ENCODE results near the gene HCN2. TPM values are rescaled to one million over a fixed set of nuclear protein-coding genes. Genes with fewer than 3 reads are reported as not detected.

Gene HCN2
- total RNA-seq, 1 donor from 2014 or later = 0.25 TPM

- no peak overlapping the region for H3K27ac ChIP-seq
Measured at GRCh38 chr19:642767-643727, 53.4 kb downstream of the HCN2 start.

GRCh38 chr19:643736-644135 is 54.1 kb downstream of the HCN2 start:
- TF ChIP-seq POLR2AphosphoS5 (IDR thresholded peaks at IDR 0.05; ENCODE audit: insufficient read depth in 1 of 2, low read depth in 1 of 2) = no peak
- TF ChIP-seq POLR2A (IDR thresholded peaks at IDR 0.05) = no peak

More at GRCh38 chr19:642767-643727, 53.4 kb downstream of the HCN2 start:
- TF ChIP-seq POLR2AphosphoS5 (IDR thresholded peaks at IDR 0.05; ENCODE audit: insufficient read depth in 1 of 2, low read depth in 1 of 2) (no peak), POLR2A (IDR thresholded peaks at IDR 0.05) (no peak), CTCF (IDR thresholded peaks at IDR 0.05) (no peak)
- Histone ChIP-seq H3K9me3 (no peaks in the 10 kb centered on the region), H3K27me3 (no peaks in the 10 kb centered on the region), H3K36me3 (peaks cover 0 to 25% of the 10 kb centered on the region in 2 donors), H3K4me1 (peaks cover 18% of the 10 kb centered on the region), H3K4me3 (no peak overlapping the region)
- intact Hi-C loops (cut with DNase I) = no loop called here
- DNase-seq (ENCODE audit: extremely low spot score in 2 of 2) = no peak

GRCh38 chr19:644363-644762 is 54.7 kb downstream of the HCN2 start:
- TF ChIP-seq POLR2A (IDR thresholded peaks at IDR 0.05) (no peak), POLR2AphosphoS5 (IDR thresholded peaks at IDR 0.05; ENCODE audit: insufficient read depth in 1 of 2, low read depth in 1 of 2) (no peak), CTCF (IDR thresholded peaks at IDR 0.05) (no peak)
- no peak overlapping the region for H3K27ac ChIP-seq
- peaks cover 7% of the 10 kb centered on the region for H3K4me1 ChIP-seq
- intact Hi-C loops (cut with DNase I) = no loop called here
- H3K9me3 ChIP-seq = no peaks in the 10 kb centered on the region
- H3K36me3 ChIP-seq = peaks cover 0 to 36% of the 10 kb centered on the region in 2 donors
- H3K27me3 ChIP-seq = no peaks in the 10 kb centered on the region
- H3K4me3 ChIP-seq = no peak overlapping the region
- no peak for DNase-seq (ENCODE audit: extremely low spot score in 2 of 2)

More at GRCh38 chr19:643736-644135, 54.1 kb downstream of the HCN2 start:
- H3K9me3 ChIP-seq = no peaks in the 10 kb centered on the region
- H3K4me3 ChIP-seq = no peak overlapping the region
- H3K36me3 ChIP-seq = peaks cover 0 to 31% of the 10 kb centered on the region in 2 donors
- no peak for DNase-seq (ENCODE audit: extremely low spot score in 2 of 2)
- H3K4me1 ChIP-seq = peaks cover 14% of the 10 kb centered on the region
- intact Hi-C loops (cut with DNase I) = no loop called here
- no peak overlapping the region for H3K27ac ChIP-seq
- no peaks in the 10 kb centered on the region for H3K27me3 ChIP-seq

GRCh38 chr19:644789-645188 is 55.1 kb downstream of the HCN2 start:
- Histone ChIP-seq H3K36me3 (peaks cover 0 to 40% of the 10 kb centered on the region in 2 donors), H3K27ac (no peak overlapping the region), H3K9me3 (no peaks in the 10 kb centered on the region), H3K27me3 (no peaks in the 10 kb centered on the region), H3K4me3 (no peak overlapping the region), H3K4me1 (peaks cover 7% of the 10 kb centered on the region)
- TF ChIP-seq POLR2A (IDR thresholded peaks at IDR 0.05) = no peak
- no peak for TF ChIP-seq POLR2AphosphoS5 (IDR thresholded peaks at IDR 0.05; ENCODE audit: insufficient read depth in 1 of 2, low read depth in 1 of 2)
- no peak for TF ChIP-seq CTCF (IDR thresholded peaks at IDR 0.05)
- DNase-seq (ENCODE audit: extremely low spot score in 2 of 2) = no peak
- intact Hi-C loops (cut with DNase I) = no loop called here

- no peaks in the 10 kb centered on the region for H3K9me3 ChIP-seq
- peaks cover 0 to 51% of the 10 kb centered on the region in 2 donors for H3K36me3 ChIP-seq
- intact Hi-C loops (cut with DNase I) = no loop called here
- no peak overlapping the region for H3K27ac ChIP-seq
- no peaks in the 10 kb centered on the region for H3K27me3 ChIP-seq
- DNase-seq (ENCODE audit: extremely low spot score in 2 of 2) = no peak
- H3K4me3 ChIP-seq = no peak overlapping the region
- no peaks in the 10 kb centered on the region for H3K4me1 ChIP-seq
- TF ChIP-seq POLR2A (IDR thresholded peaks at IDR 0.05) = no peak
- TF ChIP-seq POLR2AphosphoS5 (IDR thresholded peaks at IDR 0.05; ENCODE audit: insufficient read depth in 1 of 2, low read depth in 1 of 2) = no peak
- TF ChIP-seq CTCF (IDR thresholded peaks at IDR 0.05) = no peak
Measured at GRCh38 chr19:645912-646778, 56.5 kb downstream of the HCN2 start.

Measured in vagina (tissue), 2 donors.